Breast epithelium (tissue), 4 donors: ENCODE data around the gene CRISP3. TPM values are rescaled to one million over a fixed set of nuclear protein-coding genes. Genes with fewer than 3 reads are reported as not detected.

ENCODE experiments used
- DNase-seq, 2 donors: peaks; one replicate each; pipeline ENCODE4 v3.0.0-alpha.2; 2019; ENCODE audit warnings: low spot score in 2 of 2
- H3K27ac ChIP-seq, 2 donors: fragments of 200-600 bp; sonication (generic) in 1 of 2; one replicate each; pipeline ENCODE4 v1.5.1; 2016 to 2019; ENCODE audit warnings: mild to moderate bottlenecking in 1 of 2
- H3K27me3 ChIP-seq, 2 donors: fragments of 200-600 bp; sonication (generic) in 1 of 2; one replicate each; pipeline versions ENCODE4 v1.5.1 to v1.6.0; 2017 to 2019; ENCODE audit warnings: control low read depth in 1 of 2, mild to moderate bottlenecking in 1 of 2
- H3K36me3 ChIP-seq: fragments of 200-600 bp; one replicate; pipeline ENCODE4 v1.5.1; 2019
- H3K4me1 ChIP-seq, 2 donors: fragments of 200-600 bp; sonication (generic); one replicate each; pipeline ENCODE4 v1.5.1; 2016 to 2019; ENCODE audit warnings: control low read depth in 1 of 2
- H3K4me3 ChIP-seq, 3 donors: fragments of 200-600 bp; sonication (generic); 1 replicate in 2 of 3; 2 replicates in 1 of 3; pipeline ENCODE4 v1.5.1; 2016 to 2019; ENCODE audit warnings: mild to moderate bottlenecking in 3 of 3, moderate library complexity in 2 of 3
- H3K9me3 ChIP-seq, 2 donors: fragments of 200-600 bp; sonication (generic) in 1 of 2; one replicate each; pipeline ENCODE4 v1.5.1; 2016 to 2019; ENCODE audit warnings: control low read depth in 1 of 2
- POLR2A ChIP-seq: fragments of 450-650 bp; IDR thresholded peaks from one replicate; pipeline ENCODE4 v1.6.1; 2016; ENCODE audit warnings: antibody characterized with exemption, mild to moderate bottlenecking, moderate library complexity
- POLR2AphosphoS5 ChIP-seq, 3 donors: sonication (generic); formaldehyde crosslinking; IDR thresholded peaks; one replicate each; pipeline ENCODE4 v1.6.1; 2017; ENCODE audit warnings: antibody characterized with exemption in 3 of 3
- intact Hi-C: fragments of 100-400 bp; cut with DNase I; formaldehyde crosslinking; loops from one replicate; pipeline ENCODE4 v1.15.1; 2023; ENCODE audit warnings: low total_unique reads
- total RNA-seq, 3 donors: library from RNA; depleted of rRNA; stranded (reverse); fragments of >200 nt; gene quantifications; one replicate each; pipeline ENCODE4 v1.1.0, GENCODE V29; 2016
- TF ChIP-seq, protein P1 (sequence below), 3 donors: fragments of 450-650 bp; IDR thresholded peaks; one replicate each; pipeline ENCODE4 v1.5.1; 2016 to 2017; ENCODE audit warnings: antibody characterized with exemption in 3 of 3, mild to moderate bottlenecking in 3 of 3, moderate library complexity in 3 of 3

The CRISP3 gene, protein sequence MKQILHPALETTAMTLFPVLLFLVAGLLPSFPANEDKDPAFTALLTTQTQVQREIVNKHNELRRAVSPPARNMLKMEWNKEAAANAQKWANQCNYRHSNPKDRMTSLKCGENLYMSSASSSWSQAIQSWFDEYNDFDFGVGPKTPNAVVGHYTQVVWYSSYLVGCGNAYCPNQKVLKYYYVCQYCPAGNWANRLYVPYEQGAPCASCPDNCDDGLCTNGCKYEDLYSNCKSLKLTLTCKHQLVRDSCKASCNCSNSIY
- 1 to 10 TPM in 1 of 3 donors, under 1 TPM in 1, not detected in 1; 0.73 to 9.2 TPM for total RNA-seq

DNA sequence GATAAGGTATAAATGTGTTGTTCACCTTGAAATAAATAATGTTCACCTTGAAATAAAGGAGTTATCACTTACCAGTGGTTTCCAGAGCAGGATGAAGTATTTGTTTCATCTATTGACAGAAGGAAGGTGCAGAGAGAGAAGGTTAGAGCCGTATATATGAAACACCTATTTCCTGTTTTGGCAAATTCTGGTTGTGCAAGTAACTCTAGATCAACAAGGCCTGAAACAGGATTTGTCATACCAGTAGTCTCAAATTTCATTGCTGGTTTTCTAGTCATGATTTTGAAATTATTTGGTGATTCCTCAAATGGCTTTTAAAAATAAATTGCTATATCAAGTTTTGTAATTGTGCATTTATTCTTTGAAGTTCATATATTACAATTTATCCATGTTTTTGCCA, at the start of gene CRISP3:
TSS of gene CRISP3 (minus strand) at position 130 of the 400 bp plus-strand sequence. CDS start at position 109, 21 bp downstream.
- no peaks in the 10 kb centered on the region for H3K27me3 ChIP-seq
- H3K9me3 ChIP-seq: no peaks in the 10 kb centered on the region
- no peaks in the 10 kb centered on the region for H3K4me1 ChIP-seq
- intact Hi-C loops: no loop called here
- TF ChIP-seq, protein P1, sequence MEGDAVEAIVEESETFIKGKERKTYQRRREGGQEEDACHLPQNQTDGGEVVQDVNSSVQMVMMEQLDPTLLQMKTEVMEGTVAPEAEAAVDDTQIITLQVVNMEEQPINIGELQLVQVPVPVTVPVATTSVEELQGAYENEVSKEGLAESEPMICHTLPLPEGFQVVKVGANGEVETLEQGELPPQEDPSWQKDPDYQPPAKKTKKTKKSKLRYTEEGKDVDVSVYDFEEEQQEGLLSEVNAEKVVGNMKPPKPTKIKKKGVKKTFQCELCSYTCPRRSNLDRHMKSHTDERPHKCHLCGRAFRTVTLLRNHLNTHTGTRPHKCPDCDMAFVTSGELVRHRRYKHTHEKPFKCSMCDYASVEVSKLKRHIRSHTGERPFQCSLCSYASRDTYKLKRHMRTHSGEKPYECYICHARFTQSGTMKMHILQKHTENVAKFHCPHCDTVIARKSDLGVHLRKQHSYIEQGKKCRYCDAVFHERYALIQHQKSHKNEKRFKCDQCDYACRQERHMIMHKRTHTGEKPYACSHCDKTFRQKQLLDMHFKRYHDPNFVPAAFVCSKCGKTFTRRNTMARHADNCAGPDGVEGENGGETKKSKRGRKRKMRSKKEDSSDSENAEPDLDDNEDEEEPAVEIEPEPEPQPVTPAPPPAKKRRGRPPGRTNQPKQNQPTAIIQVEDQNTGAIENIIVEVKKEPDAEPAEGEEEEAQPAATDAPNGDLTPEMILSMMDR (IDR thresholded peaks at IDR 0.05): no peak
- TF ChIP-seq POLR2AphosphoS5 (IDR thresholded peaks at IDR 0.05) (no peak), POLR2A (no peak)
- no peak for DNase-seq
- no peak within 1 kb of the TSS for H3K27ac ChIP-seq
- no peaks in the 10 kb centered on the region for H3K36me3 ChIP-seq
- H3K4me3 ChIP-seq: no peak within 1 kb of the TSS

DNA sequence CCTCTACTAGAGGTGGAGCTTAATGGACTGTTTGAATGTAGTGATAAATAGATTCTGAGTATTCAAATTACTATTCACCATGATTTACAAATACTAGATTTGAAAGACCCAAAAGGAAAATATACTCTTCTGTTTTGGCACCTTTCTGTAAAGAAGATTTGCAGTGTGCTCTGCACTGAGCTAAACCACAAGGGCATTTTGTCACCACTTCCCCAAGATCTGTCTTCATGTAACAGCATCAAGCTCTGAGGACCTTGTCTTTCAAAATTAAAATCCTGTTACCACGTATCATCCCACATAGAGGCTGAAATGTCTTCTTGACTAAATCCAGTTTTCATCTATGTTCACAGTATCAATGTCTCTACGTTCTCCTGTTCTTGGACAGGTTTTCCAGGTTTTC, 46.2 kb upstream of the CRISP3 start:
- H3K27me3 ChIP-seq: no peaks in the 10 kb centered on the region
- H3K27ac ChIP-seq: no peak overlapping the region
- H3K4me1 ChIP-seq: no peaks in the 10 kb centered on the region
- intact Hi-C loops: no loop called here
- H3K4me3 ChIP-seq: no peak overlapping the region
- no peaks in the 10 kb centered on the region for H3K36me3 ChIP-seq
- no peak for DNase-seq
- H3K9me3 ChIP-seq: no peaks in the 10 kb centered on the region
- TF ChIP-seq, protein P1 (IDR thresholded peaks at IDR 0.05): no peak
- TF ChIP-seq POLR2A (no peak), POLR2AphosphoS5 (IDR thresholded peaks at IDR 0.05) (no peak)

DNA sequence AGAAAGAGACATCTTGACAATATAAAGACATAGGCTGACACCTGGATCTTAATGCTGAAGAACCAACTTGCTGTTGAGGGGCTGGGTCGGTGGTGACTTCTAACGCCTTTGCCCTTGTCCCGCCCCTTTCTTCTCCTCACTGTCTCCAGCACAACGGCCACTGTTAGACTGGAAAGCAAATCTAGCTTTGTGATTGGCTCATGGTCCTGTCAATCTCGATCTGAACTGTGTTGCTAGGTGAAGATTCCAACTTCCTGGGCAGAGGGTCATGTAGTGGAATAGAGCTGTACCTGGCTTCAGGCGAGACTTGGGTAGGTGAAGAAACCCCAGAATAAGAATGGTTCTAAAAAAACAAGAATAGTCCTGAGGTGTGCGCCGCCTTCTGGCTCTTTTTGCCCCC, 43.0 kb upstream of the CRISP3 start, which contains the start of gene PGK2:
TSS of gene PGK2 (minus strand) at position 110 of the 400 bp plus-strand sequence. CDS start at position 12, 98 bp downstream.
- no peak within 1 kb of the TSS for H3K4me3 ChIP-seq
- H3K27ac ChIP-seq: no peak within 1 kb of the TSS
- no peak for DNase-seq
- H3K9me3 ChIP-seq: no peaks in the 10 kb centered on the region
- no peaks in the 10 kb centered on the region for H3K4me1 ChIP-seq
- no peaks in the 10 kb centered on the region for H3K36me3 ChIP-seq
- TF ChIP-seq POLR2A: no peak
- no peak for TF ChIP-seq POLR2AphosphoS5 (IDR thresholded peaks at IDR 0.05)
- TF ChIP-seq, protein P1 (IDR thresholded peaks at IDR 0.05): no peak
- no peaks in the 10 kb centered on the region for H3K27me3 ChIP-seq
- intact Hi-C loops: no loop called here

DNA sequence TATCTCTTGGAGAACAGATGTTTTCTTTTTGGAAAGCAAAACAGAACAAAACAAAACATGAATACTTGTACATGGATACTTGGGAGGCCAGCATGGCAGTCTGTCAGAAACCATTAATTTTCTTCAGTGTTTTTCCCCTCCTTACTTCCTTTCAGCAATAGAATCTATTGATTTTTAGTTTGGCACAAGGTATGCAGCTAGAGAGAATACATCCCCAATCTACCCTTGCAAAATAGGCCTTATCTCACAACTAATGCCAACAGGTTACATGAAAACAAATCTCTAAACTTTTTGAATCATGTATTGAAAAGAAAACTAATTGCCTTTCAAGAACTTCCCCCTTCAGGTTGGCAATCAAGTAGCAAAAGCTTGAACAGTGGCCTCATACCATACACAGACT, 40.1 kb upstream of the CRISP3 start:
- no peak for DNase-seq
- intact Hi-C loops: no loop called here
- H3K27me3 ChIP-seq: no peaks in the 10 kb centered on the region
- TF ChIP-seq POLR2AphosphoS5 (IDR thresholded peaks at IDR 0.05) (no peak), POLR2A (no peak)
- TF ChIP-seq, protein P1 (IDR thresholded peaks at IDR 0.05): no peak
- no peak overlapping the region for H3K27ac ChIP-seq
- H3K4me1 ChIP-seq: no peaks in the 10 kb centered on the region
- no peaks in the 10 kb centered on the region for H3K9me3 ChIP-seq
- no peaks in the 10 kb centered on the region for H3K36me3 ChIP-seq
- no peak overlapping the region for H3K4me3 ChIP-seq

DNA sequence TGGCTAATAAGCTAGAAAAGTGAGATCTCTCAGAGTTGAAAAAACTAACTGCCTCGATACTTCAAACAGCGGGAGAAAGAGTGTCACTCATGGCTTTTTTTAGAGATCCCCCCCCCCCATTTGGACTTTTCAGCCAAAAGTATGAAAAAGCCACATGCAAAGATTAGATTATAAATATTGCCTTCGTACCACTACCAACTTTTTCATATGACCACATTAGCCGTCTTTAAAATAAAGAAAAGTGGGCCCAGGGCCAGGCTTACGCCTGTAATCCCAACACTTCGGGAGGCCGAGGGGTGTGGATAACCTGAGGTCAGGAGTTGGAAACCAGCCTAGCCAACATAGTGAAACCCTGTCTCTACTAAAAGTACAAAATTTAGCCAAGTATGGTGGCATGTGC, 38.5 kb upstream of the CRISP3 start:
- Histone ChIP-seq H3K9me3 (no peaks in the 10 kb centered on the region), H3K36me3 (no peaks in the 10 kb centered on the region), H3K4me3 (no peak overlapping the region), H3K27ac (no peak overlapping the region), H3K4me1 (no peaks in the 10 kb centered on the region), H3K27me3 (no peaks in the 10 kb centered on the region)
- intact Hi-C loops: no loop called here
- DNase-seq: no peak
- TF ChIP-seq, protein P1 (IDR thresholded peaks at IDR 0.05): no peak
- TF ChIP-seq POLR2A: no peak
- no peak for TF ChIP-seq POLR2AphosphoS5 (IDR thresholded peaks at IDR 0.05)
